ENCODE data around the gene NEGR1.

Gene NEGR1

DNA sequence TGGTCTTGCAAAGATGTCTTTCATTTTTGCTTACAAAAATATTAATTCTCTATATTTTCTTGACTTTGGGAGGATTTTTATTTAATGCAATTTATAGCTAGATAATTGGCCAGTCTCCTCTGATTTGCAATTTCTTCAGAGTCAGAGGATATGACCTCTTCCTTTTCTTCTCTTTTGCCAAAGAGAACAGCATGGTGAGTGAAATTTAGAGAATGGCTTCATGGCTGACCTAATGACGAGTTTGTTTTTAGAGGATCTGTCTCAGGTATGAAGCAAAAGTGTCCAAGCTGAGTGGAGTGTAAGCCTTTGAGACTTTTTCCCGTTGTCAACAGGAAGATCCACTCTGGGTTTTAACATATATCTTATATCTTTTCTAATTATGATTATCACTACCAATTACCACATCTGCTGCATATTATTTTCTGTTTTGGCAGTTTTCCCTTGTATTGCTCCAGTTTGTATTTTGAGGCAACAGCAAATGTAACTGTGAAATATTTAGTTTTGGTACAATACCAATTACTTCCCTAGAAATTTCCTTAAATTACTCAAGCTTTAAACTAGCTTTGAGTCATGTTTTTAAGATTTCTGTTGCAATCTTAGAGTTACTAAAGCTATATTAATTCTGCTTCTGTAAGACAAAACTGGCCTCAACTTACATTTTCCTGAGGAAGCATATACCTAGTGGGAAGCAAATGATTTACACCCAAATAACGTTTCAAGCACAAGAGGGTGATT, 868.7 kb downstream of the NEGR1 start:
- Histone ChIP-seq H3K27me3 (ENCODE audit: insufficient read depth, low read depth) (no peaks in the 10 kb centered on the region), H3K36me3 (ENCODE audit: insufficient read depth) (no peaks in the 10 kb centered on the region), H3K27ac (no peak overlapping the region), H3K4me1 (ENCODE audit: low read depth, poor library complexity, severe bottlenecking) (no peaks in the 10 kb centered on the region), H3K9ac (no peak overlapping the region), H2AFZ (ENCODE audit: low read depth) (no peak overlapping the region), H3K4me3 (IDR thresholded peaks at IDR 0.05; ENCODE audit: insufficient read depth, low read depth, low read length) (no peak overlapping the region), H4K20me1 (ENCODE audit: insufficient read depth) (no peaks in the 10 kb centered on the region), H3K79me2 (ENCODE audit: insufficient read depth, low read depth) (no peaks in the 10 kb centered on the region), H3K4me2 (no peak overlapping the region)
- TF ChIP-seq, protein P1, sequence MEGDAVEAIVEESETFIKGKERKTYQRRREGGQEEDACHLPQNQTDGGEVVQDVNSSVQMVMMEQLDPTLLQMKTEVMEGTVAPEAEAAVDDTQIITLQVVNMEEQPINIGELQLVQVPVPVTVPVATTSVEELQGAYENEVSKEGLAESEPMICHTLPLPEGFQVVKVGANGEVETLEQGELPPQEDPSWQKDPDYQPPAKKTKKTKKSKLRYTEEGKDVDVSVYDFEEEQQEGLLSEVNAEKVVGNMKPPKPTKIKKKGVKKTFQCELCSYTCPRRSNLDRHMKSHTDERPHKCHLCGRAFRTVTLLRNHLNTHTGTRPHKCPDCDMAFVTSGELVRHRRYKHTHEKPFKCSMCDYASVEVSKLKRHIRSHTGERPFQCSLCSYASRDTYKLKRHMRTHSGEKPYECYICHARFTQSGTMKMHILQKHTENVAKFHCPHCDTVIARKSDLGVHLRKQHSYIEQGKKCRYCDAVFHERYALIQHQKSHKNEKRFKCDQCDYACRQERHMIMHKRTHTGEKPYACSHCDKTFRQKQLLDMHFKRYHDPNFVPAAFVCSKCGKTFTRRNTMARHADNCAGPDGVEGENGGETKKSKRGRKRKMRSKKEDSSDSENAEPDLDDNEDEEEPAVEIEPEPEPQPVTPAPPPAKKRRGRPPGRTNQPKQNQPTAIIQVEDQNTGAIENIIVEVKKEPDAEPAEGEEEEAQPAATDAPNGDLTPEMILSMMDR (conservative IDR thresholded peaks at IDR 0.05; ENCODE audit: low read depth, low read length) = no peak

DNA sequence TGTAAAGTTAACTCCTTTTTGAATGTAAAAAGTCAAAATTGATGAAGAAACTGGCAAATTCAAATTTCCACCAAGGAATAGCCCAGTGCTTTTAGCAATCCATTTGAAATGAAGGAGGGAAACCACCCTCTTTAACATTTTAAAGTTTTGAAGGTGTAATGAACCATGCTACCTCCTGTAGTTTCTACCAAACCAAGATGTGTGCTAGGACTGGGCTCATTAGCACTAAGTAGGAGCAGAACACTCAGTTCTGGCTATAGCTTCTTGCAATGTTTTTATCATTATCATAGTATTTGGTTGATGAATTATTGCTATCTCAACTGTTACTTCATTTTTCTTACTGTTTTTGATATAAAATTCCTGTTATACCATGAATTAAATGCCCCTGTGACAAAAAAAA, 882.3 kb downstream of the NEGR1 start:
- TF ChIP-seq, protein P1 (conservative IDR thresholded peaks at IDR 0.05; ENCODE audit: low read depth, low read length) = no peak
- Histone ChIP-seq H3K36me3 (ENCODE audit: insufficient read depth) (no peaks in the 10 kb centered on the region), H3K4me2 (peak overlapping the region; percentile 34), H4K20me1 (ENCODE audit: insufficient read depth) (no peaks in the 10 kb centered on the region), H3K79me2 (ENCODE audit: insufficient read depth, low read depth) (no peaks in the 10 kb centered on the region), H3K27ac (peak overlapping the region; percentile 19; the same call in 1 of the 2 replicates), H3K27me3 (ENCODE audit: insufficient read depth, low read depth) (no peaks in the 10 kb centered on the region), H3K9ac (no peak overlapping the region), H3K4me3 (IDR thresholded peaks at IDR 0.05; ENCODE audit: insufficient read depth, low read depth, low read length) (no peak overlapping the region), H2AFZ (ENCODE audit: low read depth) (no peak overlapping the region), H3K4me1 (ENCODE audit: low read depth, poor library complexity, severe bottlenecking) (peaks cover 19% of the 10 kb centered on the region)

DNA sequence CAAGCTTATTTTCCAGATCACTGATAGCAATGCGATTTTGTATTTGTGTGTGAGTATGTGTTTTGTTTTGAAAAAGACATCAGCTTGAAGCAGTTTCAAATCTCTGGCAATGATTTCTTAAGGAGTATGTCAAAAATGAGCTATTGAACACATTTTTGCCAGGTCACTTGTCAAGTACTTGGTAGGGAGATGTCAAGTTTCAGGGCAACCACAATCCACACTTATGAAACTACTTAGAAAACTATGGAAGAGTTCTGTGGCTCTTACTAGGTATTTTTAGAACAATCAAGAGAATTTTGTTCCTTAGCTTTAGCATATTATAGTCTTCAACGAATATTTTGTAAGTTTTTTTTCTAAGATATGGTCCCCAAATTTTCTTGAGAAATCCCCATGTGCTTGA, 882.7 kb downstream of the NEGR1 start:
- Histone ChIP-seq H3K4me3 (IDR thresholded peaks at IDR 0.05; ENCODE audit: insufficient read depth, low read depth, low read length) (no peak overlapping the region), H3K9ac (no peak overlapping the region), H4K20me1 (ENCODE audit: insufficient read depth) (no peaks in the 10 kb centered on the region), H3K4me1 (ENCODE audit: low read depth, poor library complexity, severe bottlenecking) (peaks cover 19% of the 10 kb centered on the region), H3K4me2 (peak overlapping the region; percentile 34), H3K27me3 (ENCODE audit: insufficient read depth, low read depth) (no peaks in the 10 kb centered on the region), H3K27ac (peak overlapping the region; percentile 19; the same call in 1 of the 2 replicates), H3K36me3 (ENCODE audit: insufficient read depth) (no peaks in the 10 kb centered on the region), H2AFZ (ENCODE audit: low read depth) (no peak overlapping the region), H3K79me2 (ENCODE audit: insufficient read depth, low read depth) (no peaks in the 10 kb centered on the region)
- TF ChIP-seq, protein P1 (conservative IDR thresholded peaks at IDR 0.05; ENCODE audit: low read depth, low read length) = no peak

DNA sequence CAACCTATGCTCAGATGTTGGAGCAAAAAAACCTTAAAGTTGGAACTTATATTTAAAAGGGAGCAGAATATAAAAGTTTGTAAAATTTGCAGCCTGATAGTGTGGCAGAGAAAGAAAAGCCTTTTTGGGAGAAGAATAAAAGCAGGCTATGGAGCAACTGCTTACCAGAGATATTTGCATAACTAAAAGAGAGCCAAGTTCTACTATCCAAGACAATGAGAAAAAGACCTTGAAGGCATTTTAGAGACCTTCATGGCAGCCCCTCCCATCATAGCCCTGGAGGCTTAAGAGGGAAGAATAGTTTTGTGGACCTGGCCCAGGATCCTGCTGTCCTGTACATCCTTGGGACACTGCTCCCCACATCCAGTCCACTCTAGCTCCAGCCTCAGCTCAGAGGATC, 889.0 kb downstream of the NEGR1 start:
- Histone ChIP-seq H3K9ac (no peak overlapping the region), H3K36me3 (ENCODE audit: insufficient read depth) (no peaks in the 10 kb centered on the region), H3K27ac (no peak overlapping the region), H3K4me1 (ENCODE audit: low read depth, poor library complexity, severe bottlenecking) (no peaks in the 10 kb centered on the region), H3K4me3 (IDR thresholded peaks at IDR 0.05; ENCODE audit: insufficient read depth, low read depth, low read length) (no peak overlapping the region), H4K20me1 (ENCODE audit: insufficient read depth) (no peaks in the 10 kb centered on the region), H3K4me2 (no peak overlapping the region), H3K79me2 (ENCODE audit: insufficient read depth, low read depth) (no peaks in the 10 kb centered on the region), H2AFZ (ENCODE audit: low read depth) (no peak overlapping the region), H3K27me3 (ENCODE audit: insufficient read depth, low read depth) (no peaks in the 10 kb centered on the region)
- TF ChIP-seq, protein P1 (conservative IDR thresholded peaks at IDR 0.05; ENCODE audit: low read depth, low read length) = no peak

All from KMS-11 (cell line).